IMR-90 (cell line): ENCODE results near the gene TAP2. TPM values are rescaled to one million over a fixed set of nuclear protein-coding genes. Genes with fewer than 3 reads are reported as not detected.

Source experiments
- ATAC-seq: fragments of 200-7000 bp; cut with Tn5 transposase; 2 replicates; pipeline ENCODE4 v1.9.1; 2020; ENCODE audit warnings: low read depth, mild to moderate bottlenecking, moderate library complexity
- BruUV-seq: library from RNA; stranded (reverse); fragments of 400-500 nt; replicated peaks from 2 replicates; lab custom pipeline; 2021; lab: Mats Ljungman, UMichigan
- CTCF ChIA-PET: fragments of 300-600 bp; formaldehyde crosslinking; extraction: SDS; loops from one replicate; lab custom pipeline; 2021; ENCODE audit warnings: antibody characterized with exemption; lab: Yijun Ruan, JAX
- POLR2A ChIA-PET: fragments of 300-600 bp; sonication (Branson Sonifier 250); formaldehyde crosslinking; loops from one replicate; lab custom pipeline; 2022; ENCODE audit warnings: antibody characterized with exemption; ENCODE audit not compliant: unreplicated experiment; lab: Charles Lee
- DNase-seq: peaks from one replicate; pipeline ENCODE4 v3.0.0; 2013
- H2AFZ ChIP-seq: replicated peaks from 2 replicates; pipeline ENCODE3; 2013; ENCODE audit warnings: low read length, mild to moderate bottlenecking; ENCODE audit not compliant: poor library complexity
- H2AK5ac ChIP-seq: 2 replicates; pipeline ENCODE4 v1.6.1; 2013; ENCODE audit warnings: low read depth, low read length, inconsistent platforms
- H2AK9ac ChIP-seq: replicated peaks from 2 replicates; pipeline ENCODE3; 2013; ENCODE audit warnings: mild to moderate bottlenecking, low read depth, low read length, moderate library complexity; ENCODE audit not compliant: poor library complexity
- H2BK120ac ChIP-seq: 2 replicates; pipeline ENCODE4 v1.6.1; 2013; ENCODE audit warnings: low read depth, low read length, inconsistent platforms
- H2BK15ac ChIP-seq: 3 replicates; pipeline ENCODE4 v1.6.1; 2013; ENCODE audit warnings: low read depth, low read length, inconsistent platforms
- H2BK20ac ChIP-seq: 2 replicates; pipeline ENCODE4 v1.6.1; 2013; ENCODE audit warnings: low read depth, mild to moderate bottlenecking, inconsistent platforms, low read length, moderate library complexity
- H2BK5ac ChIP-seq: 2 replicates; pipeline ENCODE4 v1.6.1; 2013; ENCODE audit warnings: mild to moderate bottlenecking, low read depth, low read length, inconsistent platforms; ENCODE audit not compliant: poor library complexity, severe bottlenecking
- H3K14ac ChIP-seq: replicated peaks from 2 replicates; pipeline ENCODE4 v1.6.1; 2013; ENCODE audit warnings: low read depth, low read length, inconsistent platforms
- H3K18ac ChIP-seq: 2 replicates; pipeline ENCODE4 v1.6.1; 2013; ENCODE audit warnings: low read depth, low read length, control low read depth
- H3K23ac ChIP-seq: 2 replicates; pipeline ENCODE4 v1.6.1; 2013; ENCODE audit warnings: low read depth, low read length, inconsistent platforms
- H3K27ac ChIP-seq: 2 replicates; pipeline ENCODE4 v1.5.1; 2013; ENCODE audit warnings: mild to moderate bottlenecking, control low read depth, low read length; ENCODE audit not compliant: insufficient read depth
- H3K27me3 ChIP-seq: 2 replicates; pipeline ENCODE4 v1.6.1; 2013; ENCODE audit warnings: low read length; ENCODE audit not compliant: control insufficient read depth, insufficient read depth
- H3K36me3 ChIP-seq: 2 replicates; pipeline ENCODE4 v1.6.1; 2013; ENCODE audit warnings: low read length, mixed read lengths; ENCODE audit not compliant: control insufficient read depth, insufficient read depth
- H3K4ac ChIP-seq: 2 replicates; pipeline ENCODE4 v1.6.1; 2013; ENCODE audit warnings: low read depth, low read length, inconsistent platforms
- H3K4me1 ChIP-seq: 2 replicates; pipeline ENCODE4 v1.6.1; 2013; ENCODE audit warnings: low read length, mixed read lengths; ENCODE audit not compliant: control insufficient read depth, insufficient read depth
- H3K4me2 ChIP-seq: 2 replicates; pipeline ENCODE4 v1.6.1; 2013; ENCODE audit warnings: low read depth, mild to moderate bottlenecking, control low read depth, low read length, moderate library complexity
- H3K4me3 ChIP-seq: 2 replicates; pipeline ENCODE4 v1.5.1; 2013; ENCODE audit warnings: low read depth, mild to moderate bottlenecking, control low read depth, low read length, moderate library complexity; ENCODE audit not compliant: insufficient read depth
- H3K56ac ChIP-seq: 2 replicates; pipeline ENCODE4 v1.6.1; 2013; ENCODE audit warnings: low read length, inconsistent platforms; ENCODE audit not compliant: insufficient read depth; ENCODE audit errors: extremely low read depth
- H3K79me1 ChIP-seq, 2 experiments: 2 replicates each; pipeline ENCODE4 v1.6.1; 2013; ENCODE audit warnings: low read length in 2 of 2, inconsistent platforms in 1 of 2, low read depth in 1 of 2
- H3K9ac ChIP-seq: 2 replicates; pipeline ENCODE4 v1.6.1; 2013; ENCODE audit warnings: low read depth, low read length, control low read depth
- H3K9me1 ChIP-seq: 2 replicates; pipeline ENCODE4 v1.6.1; 2013; ENCODE audit warnings: low read length, inconsistent platforms; ENCODE audit not compliant: insufficient read depth
- H3K9me3 ChIP-seq: 2 replicates; pipeline ENCODE4 v1.6.1; 2013; ENCODE audit warnings: low read length; ENCODE audit not compliant: control insufficient read depth, insufficient read depth
- H4K20me1 ChIP-seq: 2 replicates; pipeline ENCODE4 v1.6.1; 2013; ENCODE audit warnings: low read length, inconsistent platforms; ENCODE audit not compliant: insufficient read depth
- H4K5ac ChIP-seq: 2 replicates; pipeline ENCODE4 v1.6.1; 2013; ENCODE audit warnings: mild to moderate bottlenecking, low read depth, low read length, control low read depth
- H4K8ac ChIP-seq, 2 experiments: 2 replicates each; pipeline ENCODE4 v1.6.1; 2013; ENCODE audit warnings: low read depth in 2 of 2, low read length in 2 of 2, control low read depth in 1 of 2, inconsistent platforms in 1 of 2
- H4K91ac ChIP-seq: 2 replicates; pipeline ENCODE4 v1.6.1; 2013; ENCODE audit warnings: low read depth, low read length, inconsistent platforms; ENCODE audit not compliant: insufficient read depth
- BHLHE40 ChIP-seq: fragments of 150-350 bp; IDR thresholded peaks from 2 replicates; pipeline ENCODE4 v1.6.1; 2016; ENCODE audit warnings: mild to moderate bottlenecking, low read depth, low read length
- CTCF ChIP-seq: conservative IDR thresholded peaks from 2 replicates; pipeline ENCODE4 v1.5.1; 2012; ENCODE audit warnings: mild to moderate bottlenecking, low read depth, low read length, improper control_type of control experiment
- ELK1 ChIP-seq: fragments of 150-350 bp; IDR thresholded peaks from 2 replicates; pipeline ENCODE4 v1.6.1; 2016; ENCODE audit warnings: low read depth, mild to moderate bottlenecking, low read length, moderate library complexity, borderline replicate concordance
- FOS ChIP-seq: fragments of 150-350 bp; IDR thresholded peaks from 2 replicates; pipeline ENCODE4 v1.6.1; 2016; ENCODE audit warnings: low read depth, low read length
- MAFK ChIP-seq: IDR thresholded peaks from 2 replicates; pipeline ENCODE4 v1.6.1; 2012; ENCODE audit warnings: low read depth, low read length, improper control_type of control experiment
- MAZ ChIP-seq: IDR thresholded peaks from 2 replicates; pipeline ENCODE4 v1.6.1; 2012; ENCODE audit warnings: low read depth, mild to moderate bottlenecking, low read length, improper control_type of control experiment, moderate library complexity, borderline replicate concordance
- MXI1 ChIP-seq: IDR thresholded peaks from 2 replicates; pipeline ENCODE4 v1.6.1; 2012; ENCODE audit warnings: low read depth, mild to moderate bottlenecking, low read length, moderate library complexity, borderline replicate concordance
- NFE2L2 ChIP-seq: fragments of 150-350 bp; IDR thresholded peaks from 2 replicates; pipeline ENCODE4 v1.6.1; 2016; ENCODE audit warnings: low read depth, mild to moderate bottlenecking, low read length
- RAD21 ChIP-seq: IDR thresholded peaks from 2 replicates; pipeline ENCODE4 v1.6.1; 2012; ENCODE audit warnings: low read length, improper control_type of control experiment
- RCOR1 ChIP-seq: IDR thresholded peaks from 2 replicates; pipeline ENCODE4 v1.6.1; 2012; ENCODE audit warnings: mild to moderate bottlenecking, low read length, improper control_type of control experiment; ENCODE audit not compliant: insufficient replicate concordance
- SMC3 ChIP-seq: fragments of 150-350 bp; IDR thresholded peaks from 2 replicates; pipeline ENCODE4 v1.6.1; 2016; ENCODE audit warnings: low read depth, mild to moderate bottlenecking, antibody characterized with exemption, low read length, moderate library complexity
- WGBS, 2 experiments: methylation state at CpG; one replicate each; pipeline versions ENCODE4 v1.1.5 to v1.1.7; 2013; ENCODE audit warnings: missing lambda C conversion rate in 2 of 2; ENCODE audit not compliant: insufficient read length in 1 of 2; ENCODE audit errors: extremely low coverage in 2 of 2; 5-methylcytosine and 5-hydroxymethylcytosine counted together
- dilution Hi-C: fragments of 300-500 bp; cut with HindIII; formaldehyde crosslinking; loops from one replicate; pipeline ENCODE4 v1.14.3; 2018; ENCODE audit warnings: low sequenced_read_pairs; ENCODE audit not compliant: unreplicated experiment
- in situ Hi-C: fragments of 300-500 bp; cut with MboI; formaldehyde crosslinking; loops from 3 replicates; pipeline ENCODE4 v1.14.3; 2019; ENCODE audit warnings: low sequenced_read_pairs, inconsistent platforms, mixed read lengths
- intact Hi-C: fragments of 100-400 bp; cut with micrococcal nuclease; formaldehyde crosslinking; loops from 2 replicates; pipeline ENCODE4 v1.10.0; 2022
- polyA plus RNA-seq, 3 experiments: library from polyadenylated mRNA; depleted of rRNA; stranded (reverse); fragments of >200 nt; gene quantifications; 2 replicates each; pipeline ENCODE4 v1.2.3, GENCODE V29; 2012; ENCODE audit warnings: low replicate concordance in 1 of 3
- total RNA-seq: library from RNA; depleted of rRNA; stranded (reverse); fragments of >200 nt; gene quantifications from 2 replicates; pipeline ENCODE4 v1.2.3, GENCODE V29; 2012

The TAP2 gene
- total and polyA plus RNA-seq, 2 of the 4 experiments (the other 2 are of a cell fraction), result 6.6 to 11.4 TPM

GRCh38 chr6:32832535-32832934 is 6.0 kb downstream of the TAP2 start:
- BruUV-seq, result no TSS peak
- Histone ChIP-seq H3K56ac (no peak overlapping the region), H4K20me1 (no peaks in the 10 kb centered on the region), H3K4me2 (no peak overlapping the region), H3K4ac (no peak overlapping the region), H4K8ac (no peak overlapping the region), H2AFZ (no peak overlapping the region), H3K36me3 (peaks cover 31% of the 10 kb centered on the region), H3K18ac (no peak overlapping the region), H3K9ac (no peak overlapping the region), H3K4me3 (no peak overlapping the region), H2BK20ac (no peak overlapping the region), H2BK120ac (no peak overlapping the region), H2BK15ac (no peak overlapping the region), H3K27ac (no peak overlapping the region), H2AK9ac (no peak overlapping the region), H3K79me1 (peaks cover 2 to 9% of the 10 kb centered on the region in 2 experiments; a peak in 2 of 4 replicates), H2AK5ac (no peak overlapping the region), H3K4me1 (peaks cover 2% of the 10 kb centered on the region; the same call in 1 of the 2 replicates), H4K91ac (no peak overlapping the region), H4K5ac (no peak overlapping the region), H3K9me1 (no peaks in the 10 kb centered on the region), H3K9me3 (no peaks in the 10 kb centered on the region), H3K14ac (no peak overlapping the region), H3K27me3 (no peaks in the 10 kb centered on the region), H3K23ac (no peak overlapping the region), H2BK5ac (no peak overlapping the region)
- intact Hi-C loops (no loop called here), in situ Hi-C loops (no loop called here), dilution Hi-C loops (no loop called here)
- no peak for DNase-seq
- POLR2A ChIA-PET, result no interaction called here
- 72% methylated on average over 10 of the region's 13 CpGs; no CpG with 5 or more reads in 1 of the 2 experiments for WGBS, 2 experiments
- TF ChIP-seq NFE2L2, result no peak
- no peak for TF ChIP-seq FOS
- no peak for TF ChIP-seq BHLHE40
- TF ChIP-seq MAFK, result no peak
- no peak for TF ChIP-seq MAZ
- TF ChIP-seq RAD21, result no peak
- no peak for TF ChIP-seq SMC3
- no peak for TF ChIP-seq ELK1
- TF ChIP-seq RCOR1, result no peak
- TF ChIP-seq CTCF, result no peak
- TF ChIP-seq MXI1, result no peak
- CTCF ChIA-PET, result interaction anchor here (0.7 kb wide), 1 partner anchor 702 kb away, joined by 3 read pairs; the partner anchor contains the start of gene FKBPL
- no peak for ATAC-seq
